HG03378 (cell line): ENCODE results near the gene EML4.

Source experiments
- ATAC-seq: cut with Tn5 transposase; IDR thresholded peaks from one replicate; pipeline ENCODE4 v1.9.1; 2021; ENCODE audit warnings: mild to moderate bottlenecking, moderate library complexity; ENCODE audit not compliant: unreplicated experiment

Gene EML4

GRCh38 chr2:42298996-42299754 is 130.0 kb downstream of the EML4 start:
- no peak for ATAC-seq

GRCh38 chr2:42300527-42300926 is 131.4 kb downstream of the EML4 start:
- ATAC-seq: no peak

- no peak for ATAC-seq
These were observed 134.1 kb downstream of the EML4 start for GRCh38 chr2:42303252-42303651.

- no peak for ATAC-seq
These were observed 135.0 kb downstream of the EML4 start for GRCh38 chr2:42304059-42304713.

- no peak for ATAC-seq
These were observed 138.0 kb downstream of the EML4 start for GRCh38 chr2:42307180-42307579.

- ATAC-seq: no peak
These were observed 140.2 kb downstream of the EML4 start for GRCh38 chr2:42309366-42309765.

GRCh38 chr2:42310007-42310515 is 140.9 kb downstream of the EML4 start:
- no peak for ATAC-seq

GRCh38 chr2:42312106-42312505 is 143.0 kb downstream of the EML4 start:
- no peak for ATAC-seq

GRCh38 chr2:42314892-42315468 is 145.8 kb downstream of the EML4 start:
- no peak for ATAC-seq

GRCh38 chr2:42315844-42316470 is 146.8 kb downstream of the EML4 start:
- no peak for ATAC-seq

- no peak for ATAC-seq
These were observed 147.8 kb downstream of the EML4 start for GRCh38 chr2:42316910-42317309.

- no peak for ATAC-seq
These were observed 148.3 kb downstream of the EML4 start for GRCh38 chr2:42317486-42317885.

GRCh38 chr2:42317945-42318344 is 148.8 kb downstream of the EML4 start:
- ATAC-seq: no peak

- no peak for ATAC-seq
These were observed 150.1 kb downstream of the EML4 start for GRCh38 chr2:42319265-42319664.

- no peak for ATAC-seq
These were observed 152.4 kb downstream of the EML4 start for GRCh38 chr2:42321452-42322064.

- no peak for ATAC-seq
These were observed 155.1 kb downstream of the EML4 start for GRCh38 chr2:42324244-42324643.

- ATAC-seq: no peak
These were observed 155.8 kb downstream of the EML4 start for GRCh38 chr2:42324949-42325348.

GRCh38 chr2:42325609-42326008 is 156.5 kb downstream of the EML4 start:
- no peak for ATAC-seq

- ATAC-seq: peak; percentile 74
These were observed 158.0 kb downstream of the EML4 start for GRCh38 chr2:42327125-42327524.

GRCh38 chr2:42328148-42328833 is 159.1 kb downstream of the EML4 start:
- no peak for ATAC-seq
